C4-2B (cell line): ENCODE data around the gene SCN9A.

Experiments used
- CTCF ChIP-seq: fragments of 450-650 bp; conservative IDR thresholded peaks from 2 replicates; pipeline ENCODE4 v1.5.1; 2017; ENCODE audit warnings: mild to moderate bottlenecking
- ZFX ChIP-seq: fragments of 450-650 bp; IDR thresholded peaks from 2 replicates; pipeline ENCODE4 v1.6.1; 2017

- TF ChIP-seq CTCF (no peak), ZFX (no peak)
These were observed 40.5 kb downstream of the SCN9A start for GRCh38 chr2:166335284-166335683.
